GM19324 (cell line): ENCODE data around the gene TRPM8.
"Not testable (repeated sequence)": the region's sequence is repeated elsewhere in the genome, so short reads cannot be mapped to it uniquely, and the experiment has no call there.

Experiments used
- ATAC-seq: cut with Tn5 transposase; IDR thresholded peaks from one replicate; pipeline ENCODE4 v1.9.1; 2021; ENCODE audit warnings: mild to moderate bottlenecking, moderate library complexity; ENCODE audit not compliant: unreplicated experiment, low FRiP score

The TRPM8 gene

GRCh38 chr2:233917116-233917515 lies at the start of gene TRPM8:
TSS of gene TRPM8 (plus strand) at chr2:233917373. CDS start at chr2:233926538, 9,165 bp downstream.
- ATAC-seq = no peak

- ATAC-seq = peak; percentile 56
Measured at GRCh38 chr2:233867993-233868532, 49.1 kb upstream of the TRPM8 start, which contains the start of gene MSL3B. TSS of gene MSL3B (minus strand) at chr2:233868386.

- no peak for ATAC-seq
Measured at GRCh38 chr2:233871432-233871831, 45.7 kb upstream of the TRPM8 start.

GRCh38 chr2:233872125-233872524 lies 45.0 kb upstream of the TRPM8 start:
- not testable (repeated sequence) for ATAC-seq

GRCh38 chr2:233882353-233882752 lies 34.8 kb upstream of the TRPM8 start:
- no peak for ATAC-seq

GRCh38 chr2:233892793-233893192 lies 24.4 kb upstream of the TRPM8 start:
- no peak for ATAC-seq

GRCh38 chr2:233896253-233896652 lies 20.9 kb upstream of the TRPM8 start:
- ATAC-seq = not testable (repeated sequence)

GRCh38 chr2:233901367-233901766 lies 15.8 kb upstream of the TRPM8 start:
- ATAC-seq = no peak

GRCh38 chr2:233901884-233902283 lies 15.3 kb upstream of the TRPM8 start:
- ATAC-seq = no peak

GRCh38 chr2:233905945-233906344 lies 11.2 kb upstream of the TRPM8 start:
- no peak for ATAC-seq

- ATAC-seq = no peak
Measured at GRCh38 chr2:233907627-233908026, 9.5 kb upstream of the TRPM8 start.

- no peak for ATAC-seq
Measured at GRCh38 chr2:233912691-233913423, 4.3 kb upstream of the TRPM8 start.

- no peak for ATAC-seq
Measured at GRCh38 chr2:233915128-233915527, 2.0 kb upstream of the TRPM8 start.

GRCh38 chr2:233919319-233919718 lies 2.1 kb downstream of the TRPM8 start:
- no peak for ATAC-seq

GRCh38 chr2:233919938-233920337 lies 2.8 kb downstream of the TRPM8 start:
- no peak for ATAC-seq

GRCh38 chr2:233922471-233922870 lies 5.3 kb downstream of the TRPM8 start:
- ATAC-seq = no peak

- ATAC-seq = no peak
Measured at GRCh38 chr2:233925402-233925801, 8.2 kb downstream of the TRPM8 start.

- no peak for ATAC-seq
Measured at GRCh38 chr2:233926806-233927205, 9.6 kb downstream of the TRPM8 start.

GRCh38 chr2:233928594-233929351 lies 11.6 kb downstream of the TRPM8 start:
- no peak for ATAC-seq

GRCh38 chr2:233929352-233930022 lies 12.3 kb downstream of the TRPM8 start:
- ATAC-seq = no peak

- ATAC-seq = no peak
Measured at GRCh38 chr2:233934524-233934923, 17.4 kb downstream of the TRPM8 start.
